Tibial nerve (tissue), 4 donors: ENCODE data around the gene PFKFB4. TPM values are rescaled to one million over a fixed set of nuclear protein-coding genes. Genes with fewer than 3 reads are reported as not detected.

Source experiments
- DNase-seq, 2 donors: peaks; one replicate each; pipeline ENCODE4 v3.0.0-alpha.2; 2019; ENCODE audit warnings: low spot score in 2 of 2
- H3K27ac ChIP-seq, 4 donors: fragments of 200-600 bp; sonication (generic) in 3 of 4; one replicate each; pipeline ENCODE4 v1.5.1; 2017 to 2019; ENCODE audit warnings: mild to moderate bottlenecking in 1 of 4
- H3K27me3 ChIP-seq, 2 donors: fragments of 200-600 bp; sonication (generic) in 1 of 2; one replicate each; pipeline versions ENCODE4 v1.5.1 to v1.6.0; 2017 to 2019
- H3K36me3 ChIP-seq, 3 donors: fragments of 200-600 bp; sonication (generic); one replicate each; pipeline ENCODE4 v1.5.1; 2018 to 2019
- H3K4me1 ChIP-seq, 4 donors: fragments of 200-600 bp; sonication (generic) in 3 of 4; one replicate each; pipeline ENCODE4 v1.5.1; 2017 to 2019
- H3K4me3 ChIP-seq, 4 donors: fragments of 200-600 bp; sonication (generic) in 3 of 4; one replicate each; pipeline ENCODE4 v1.5.1; 2017 to 2019; ENCODE audit warnings: mild to moderate bottlenecking in 1 of 4, moderate library complexity in 1 of 4
- H3K9me3 ChIP-seq, 4 donors: fragments of 200-600 bp; sonication (generic) in 3 of 4; one replicate each; pipeline ENCODE4 v1.5.1; 2017 to 2019
- EP300 ChIP-seq, 2 donors: sonication (generic); formaldehyde crosslinking; IDR thresholded peaks; one replicate each; pipeline ENCODE4 v1.6.1; 2017; ENCODE audit warnings: antibody characterized with exemption in 2 of 2, mild to moderate bottlenecking in 1 of 2
- POLR2A ChIP-seq, 2 donors: fragments of 450-650 bp; IDR thresholded peaks; one replicate each; pipeline ENCODE4 v1.6.1; 2017; ENCODE audit warnings: antibody characterized with exemption in 2 of 2, mild to moderate bottlenecking in 2 of 2, moderate library complexity in 2 of 2
- WGBS, 2 donors: methylation state at CpG; one replicate each; pipeline ENCODE4 v1.1.5; 2018; 5-methylcytosine and 5-hydroxymethylcytosine counted together
- total RNA-seq, 4 donors: library from RNA; depleted of rRNA; stranded (reverse); fragments of >200 nt; gene quantifications; one replicate each; pipeline ENCODE4 v1.1.0, GENCODE V29; 2016
- TF ChIP-seq, protein P1 (sequence below), 5 experiments: fragments of 200-600 bp in 3 of 5; fragments of 450-650 bp in 2 of 5; sonication (generic) in 3 of 5; IDR thresholded peaks; one replicate each; pipeline ENCODE4 v1.5.1; 2016 to 2019; ENCODE audit warnings: antibody characterized with exemption in 5 of 5, mild to moderate bottlenecking in 3 of 5, moderate library complexity in 2 of 5

PFKFB4 gene
- total RNA-seq, 4 donors from 2014 or later, result 2.2 to 9.0 (median 7.6) TPM

DNA sequence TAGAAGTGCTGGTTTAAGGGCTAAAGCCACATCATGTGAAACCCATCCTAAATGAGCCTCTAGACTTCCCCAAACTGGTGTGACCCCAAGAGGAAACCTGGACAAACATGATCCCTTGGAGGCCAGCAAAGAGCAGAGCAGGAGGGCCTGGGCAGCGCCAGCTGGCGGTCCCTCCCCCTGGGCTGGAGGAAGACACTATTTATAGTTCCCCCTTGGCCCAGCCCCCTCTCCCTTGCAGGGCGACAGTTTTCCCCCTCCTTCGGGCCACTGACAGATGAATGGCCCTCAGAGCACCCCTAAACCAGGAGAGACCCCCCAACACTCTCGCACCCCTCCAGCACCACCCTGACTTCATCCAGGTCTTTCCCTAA is 4.0 kb upstream of the PFKFB4 start:
- no peaks in the 10 kb centered on the region for H3K27me3 ChIP-seq
- TF ChIP-seq EP300 (IDR thresholded peaks at IDR 0.05) (no peak), POLR2A (IDR thresholded peaks at IDR 0.05) (no peak)
- TF ChIP-seq, protein P1, sequence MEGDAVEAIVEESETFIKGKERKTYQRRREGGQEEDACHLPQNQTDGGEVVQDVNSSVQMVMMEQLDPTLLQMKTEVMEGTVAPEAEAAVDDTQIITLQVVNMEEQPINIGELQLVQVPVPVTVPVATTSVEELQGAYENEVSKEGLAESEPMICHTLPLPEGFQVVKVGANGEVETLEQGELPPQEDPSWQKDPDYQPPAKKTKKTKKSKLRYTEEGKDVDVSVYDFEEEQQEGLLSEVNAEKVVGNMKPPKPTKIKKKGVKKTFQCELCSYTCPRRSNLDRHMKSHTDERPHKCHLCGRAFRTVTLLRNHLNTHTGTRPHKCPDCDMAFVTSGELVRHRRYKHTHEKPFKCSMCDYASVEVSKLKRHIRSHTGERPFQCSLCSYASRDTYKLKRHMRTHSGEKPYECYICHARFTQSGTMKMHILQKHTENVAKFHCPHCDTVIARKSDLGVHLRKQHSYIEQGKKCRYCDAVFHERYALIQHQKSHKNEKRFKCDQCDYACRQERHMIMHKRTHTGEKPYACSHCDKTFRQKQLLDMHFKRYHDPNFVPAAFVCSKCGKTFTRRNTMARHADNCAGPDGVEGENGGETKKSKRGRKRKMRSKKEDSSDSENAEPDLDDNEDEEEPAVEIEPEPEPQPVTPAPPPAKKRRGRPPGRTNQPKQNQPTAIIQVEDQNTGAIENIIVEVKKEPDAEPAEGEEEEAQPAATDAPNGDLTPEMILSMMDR (IDR thresholded peaks at IDR 0.05), result no peak
- 3 to 15% methylated on average over 5 of the region's 5 CpGs for WGBS, 2 donors
- H3K27ac ChIP-seq, result peak overlapping the region; percentile 21 to 92 (median 52)
- H3K36me3 ChIP-seq, result no peaks in the 10 kb centered on the region
- peak overlapping the region in 1 of 4 donors; percentile 32 for H3K4me3 ChIP-seq
- no peaks in the 10 kb centered on the region for H3K9me3 ChIP-seq
- no peak for DNase-seq
- peaks cover 0 to 84% (median 43%) of the 10 kb centered on the region in 4 donors for H3K4me1 ChIP-seq

DNA sequence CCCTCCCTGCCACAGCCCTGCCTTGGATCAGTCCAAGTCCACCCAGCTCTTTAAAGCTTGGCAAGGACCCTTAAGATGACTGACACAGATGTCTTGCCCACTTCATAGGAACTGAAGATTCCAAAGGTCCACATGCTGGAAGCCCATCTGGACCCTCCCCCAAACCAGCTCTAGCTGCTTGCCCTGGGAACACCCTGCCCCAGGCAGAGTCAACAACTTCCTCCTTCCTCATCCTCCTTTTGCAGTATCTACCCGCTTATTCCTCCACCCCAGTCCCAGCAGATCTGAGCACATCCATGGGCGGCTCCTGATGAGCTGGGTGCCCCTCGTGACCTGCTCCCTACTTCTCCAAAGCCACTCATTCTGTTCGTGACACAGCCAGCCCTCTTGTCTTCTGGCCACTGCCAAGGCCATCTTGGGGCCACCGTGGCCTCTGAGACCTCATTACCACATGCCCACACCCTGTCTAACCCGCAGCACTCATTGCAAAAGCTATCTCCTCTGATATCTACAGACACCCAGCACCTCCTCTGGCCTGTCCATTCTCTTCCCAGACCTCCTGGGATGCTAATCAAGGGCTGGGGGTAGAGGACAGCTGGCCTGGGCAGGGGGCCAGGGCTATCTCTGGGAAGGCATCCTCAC is 2.0 kb upstream of the PFKFB4 start:
- peaks cover 0 to 68% (median 38%) of the 10 kb centered on the region in 4 donors for H3K4me1 ChIP-seq
- H3K27ac ChIP-seq, result peak overlapping the region in 3 of 4 donors; percentile 50 to 81 (median 72)
- H3K27me3 ChIP-seq, result no peaks in the 10 kb centered on the region
- no peaks in the 10 kb centered on the region for H3K9me3 ChIP-seq
- H3K36me3 ChIP-seq, result no peaks in the 10 kb centered on the region
- H3K4me3 ChIP-seq, result no peak overlapping the region
- DNase-seq, result peak; percentile 21 to 45
- TF ChIP-seq EP300 (IDR thresholded peaks at IDR 0.05) (no peak), POLR2A (IDR thresholded peaks at IDR 0.05) (peak in 1 of 2 donors; percentile 8)
- TF ChIP-seq, protein P1 (IDR thresholded peaks at IDR 0.05), result peak in 1 of 5 experiments; percentile 25
- 64 to 68% methylated on average over 6 of the region's 6 CpGs for WGBS, 2 donors

DNA sequence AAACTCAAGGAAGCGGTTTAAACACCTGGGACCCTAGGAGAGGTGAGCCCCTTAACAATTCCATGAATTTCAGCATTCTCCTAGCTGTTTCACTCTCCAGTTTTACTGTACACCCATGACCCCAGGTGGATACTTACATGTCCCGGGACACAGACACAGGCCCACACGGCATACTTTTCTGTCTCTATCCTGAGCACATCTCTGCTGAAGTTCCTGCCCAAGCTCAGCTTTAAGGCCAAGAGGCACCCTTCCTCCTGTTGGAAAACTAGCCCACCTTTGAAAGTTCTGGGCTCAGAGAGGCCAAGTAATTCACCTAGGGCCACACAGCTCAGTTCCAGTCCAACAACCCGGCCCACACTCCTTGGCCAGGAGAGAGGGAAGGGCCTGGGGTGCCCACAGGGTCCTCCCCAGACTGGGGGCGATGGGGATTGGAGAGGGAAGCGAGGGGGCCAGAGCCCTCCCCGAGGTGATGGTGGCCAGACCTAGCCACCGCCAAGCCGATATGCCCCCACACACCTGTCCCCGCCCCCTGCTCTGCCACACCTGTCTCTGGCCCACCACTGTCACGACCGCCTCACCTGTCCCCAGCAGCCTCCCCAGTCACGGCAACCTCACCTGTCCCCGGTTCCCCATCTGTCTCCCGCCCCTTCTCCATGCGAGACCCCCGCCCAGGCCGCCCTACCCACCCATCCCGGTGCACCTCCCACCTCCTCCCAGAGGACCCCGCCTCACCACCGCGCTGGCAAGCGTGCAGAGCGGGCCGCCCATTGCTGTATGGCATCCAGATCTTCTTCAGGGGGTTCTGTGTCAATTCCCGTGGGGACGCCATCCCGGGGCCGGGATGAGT is 431 bp downstream of the PFKFB4 start:
- WGBS, 2 donors, result 16 to 17% methylated on average over 25 to 29 of the region's 29 CpGs
- TF ChIP-seq, protein P1 (IDR thresholded peaks at IDR 0.05), result no peak
- TF ChIP-seq EP300 (IDR thresholded peaks at IDR 0.05) (no peak), POLR2A (IDR thresholded peaks at IDR 0.05) (no peak)
- Histone ChIP-seq H3K27ac (peak overlapping the region; percentile 39 to 83 (median 78)), H3K4me1 (peaks cover 0 to 52% (median 32%) of the 10 kb centered on the region in 4 donors), H3K4me3 (peak overlapping the region; percentile 36 to 69 (median 62)), H3K9me3 (no peaks in the 10 kb centered on the region), H3K36me3 (no peaks in the 10 kb centered on the region), H3K27me3 (no peaks in the 10 kb centered on the region)
- DNase-seq, result no peak

DNA sequence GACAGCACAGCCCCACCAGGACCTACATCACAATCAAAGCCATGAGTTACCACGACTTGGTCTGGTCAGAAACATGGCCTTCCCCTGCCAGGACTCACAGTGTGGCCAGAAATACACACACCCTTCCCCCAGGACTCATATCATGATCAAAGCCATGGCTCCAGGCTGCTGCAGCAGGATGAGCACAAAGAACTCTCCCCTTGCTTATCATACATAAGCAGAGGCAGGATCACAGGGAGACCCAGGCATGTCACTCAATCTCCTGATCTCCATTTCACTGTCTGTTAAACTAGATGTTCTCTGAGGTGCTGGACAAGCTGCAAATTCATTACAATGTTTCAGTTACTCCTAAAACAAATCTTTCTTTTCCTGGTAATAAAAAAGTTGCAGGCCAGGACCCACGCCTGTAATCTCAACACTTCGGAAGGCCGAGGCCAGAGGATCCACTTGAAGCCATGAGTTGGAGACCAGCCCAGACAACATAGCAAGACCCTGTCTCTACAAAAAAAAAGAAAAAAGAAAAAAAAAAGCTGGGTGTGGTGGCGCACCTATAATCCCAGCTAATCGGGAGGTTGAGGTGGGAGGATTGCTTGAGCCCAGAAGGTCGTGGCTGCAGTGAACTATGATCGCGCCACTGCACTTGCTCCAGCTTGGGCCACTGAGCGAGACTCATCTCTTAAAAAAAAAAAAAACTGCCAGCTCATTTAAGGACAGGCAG is 1.2 kb downstream of the PFKFB4 start:
- Histone ChIP-seq H3K4me1 (peaks cover 0 to 44% (median 27%) of the 10 kb centered on the region in 4 donors), H3K36me3 (no peaks in the 10 kb centered on the region), H3K27ac (peak overlapping the region in 1 of 4 donors; percentile 78), H3K4me3 (no peak overlapping the region), H3K27me3 (no peaks in the 10 kb centered on the region), H3K9me3 (no peaks in the 10 kb centered on the region)
- TF ChIP-seq EP300 (IDR thresholded peaks at IDR 0.05) (no peak), POLR2A (IDR thresholded peaks at IDR 0.05) (no peak)
- TF ChIP-seq, protein P1 (IDR thresholded peaks at IDR 0.05), result no peak
- WGBS, 2 donors, result 86% methylated on average over 10 of the region's 10 CpGs
- DNase-seq, result no peak
